Heart right ventricle (tissue), 16 donors: ENCODE results near the gene IL4. TPM values are rescaled to one million over a fixed set of nuclear protein-coding genes. Genes with fewer than 3 reads are reported as not detected.
A peak's percentile ranks its signal among the peaks of the same experiment; 100 is the strongest.

ENCODE experiments used
- ATAC-seq, 8 donors: fragments of 200-7000 bp; cut with Tn5 transposase; one replicate each; pipeline ENCODE4 v1.9.1; 2020; ENCODE audit warnings: mild to moderate bottlenecking in 8 of 8, moderate library complexity in 8 of 8, moderate number of reproducible peaks in 1 of 8
- DNase-seq, 2 donors: peaks; one replicate each; pipeline ENCODE4 v3.0.0-alpha.2; 2020
- H3K27ac ChIP-seq, 10 donors: fragments of 200-600 bp; sonication (generic) in 2 of 10; one replicate each; pipeline versions ENCODE4 v1.5.0 to v1.8.0; 2020 to 2022; ENCODE audit warnings: mild to moderate bottlenecking in 3 of 10
- H3K27me3 ChIP-seq, 7 donors: fragments of 200-600 bp; one replicate each; pipeline ENCODE4 v1.8.0; 2021 to 2022; ENCODE audit warnings: mild to moderate bottlenecking in 2 of 7
- H3K36me3 ChIP-seq, 9 donors: fragments of 200-600 bp; sonication (generic) in 1 of 9; one replicate each; pipeline versions ENCODE4 v1.5.0 to v1.8.0; 2020 to 2022; ENCODE audit warnings: mild to moderate bottlenecking in 2 of 9
- H3K4me1 ChIP-seq, 9 donors: fragments of 200-600 bp; sonication (generic) in 1 of 9; one replicate each; pipeline versions ENCODE4 v1.5.0 to v1.8.0; 2020 to 2022; ENCODE audit warnings: mild to moderate bottlenecking in 4 of 9
- H3K4me3 ChIP-seq, 10 donors: fragments of 200-600 bp; sonication (generic) in 2 of 10; one replicate each; pipeline versions ENCODE4 v1.5.0 to v1.8.0; 2020 to 2022; ENCODE audit warnings: mild to moderate bottlenecking in 7 of 10, moderate library complexity in 2 of 10
- H3K9me3 ChIP-seq, 11 donors: fragments of 200-600 bp in 10 of 11; sonication (generic) in 2 of 11; one replicate each; pipeline versions ENCODE4 v1.5.0 to v1.8.0; 2013 to 2022; ENCODE audit warnings: mild to moderate bottlenecking in 2 of 11, control low read depth in 1 of 11, moderate library complexity in 1 of 11
- CTCF ChIP-seq, 9 donors: fragments of 200-600 bp; sonication (generic) in 2 of 9; IDR thresholded peaks; one replicate each; pipeline versions ENCODE4 v1.5.0 to v1.8.0; 2021 to 2022; ENCODE audit warnings: antibody characterized with exemption in 9 of 9, mild to moderate bottlenecking in 5 of 9, moderate library complexity in 1 of 9
- WGBS, 2 donors: extraction: QIAGEN DNeasy Blood & Tissue Kit; methylation state at CpG; one replicate each; pipeline ENCODE4 v1.1.7; 2013; ENCODE audit warnings: inconsistent platforms in 1 of 2; 5-methylcytosine and 5-hydroxymethylcytosine counted together
- intact Hi-C, 10 donors: fragments of 100-400 bp; cut with DNase I; formaldehyde crosslinking; loops; one replicate each; pipeline versions ENCODE4 v1.11.1 to v1.14.2; 2022
- polyA plus RNA-seq, 2 donors: library from polyadenylated mRNA; stranded (reverse); fragments of 200-250 nt; gene quantifications; one replicate each; pipeline ENCODE4 v1.2.3, GENCODE V29; 2013
- total RNA-seq, 10 donors: library from RNA; stranded (reverse); fragmentation: NEBNext Ultra II Directional in 3 of 10; extraction: Animal tissue kit (Norgen Biotek cat#: 25700) in 3 of 10; gene quantifications; one replicate each; pipeline versions ENCODE4 v1.2.1 to v1.2.4, GENCODE V29; 2021 to 2023
- donor health status: Arrhythmogenic right ventricular cardiomyopathy.
- donor health status: ischemic (EF 13 %, LVEDD 7.1; RV severe dilation, severe dysfunction).
- donor health status: healthy with polysubstance abuse.
- donor health status: DM: no; HTN: yes; CAD: no.
- donor health status: DM: no; HTN: no; CAD: no.
- donor health status: ischemic (EF 25% LVEDD 6.9; RV normal size, moderate dysfunction).
- donor health status: ischemic (EF 25% LVEDD 5.7; RV mildly dilated, moderate dysfunction).
- donor health status: healthy.
- donor health status: DM: yes; HTN: yes; CAD: no.
- donor health status: Ischemic cardiomyopathy.
- donor health status: ischemic (EF 35%, LVEDD 5.7; RV mildly dilated, moderate dysfunction).
- donor health status: nonischemic (EF 11% LVEDD 7.7; RV severe dilation, severe dysfunction).
- donor health status: DM: yes; HTN: yes; CAD: no.
- donor health status: PGD.
- donor health status: ischemic (EF 29% LVEDD 5.4; RV normal size, mild dysfunction).
- donor health status: nonischemic (EF 23%, LVEDD 6.1; RV moderate dilation, normal function).

The IL4 gene
- total and polyA plus RNA-seq, 12 donors, result not detected

- no peak for TF ChIP-seq CTCF (IDR thresholded peaks at IDR 0.05)
- Histone ChIP-seq H3K4me1 (no peaks in the 10 kb centered on the region), H3K27ac (no peak overlapping the region), H3K36me3 (peaks cover 0 to 87% (median 18%) of the 10 kb centered on the region in 9 donors), H3K9me3 (no peaks in the 10 kb centered on the region), H3K27me3 (no peaks in the 10 kb centered on the region), H3K4me3 (no peak overlapping the region)
- 94 to 95% methylated on average over 1 of the region's 1 CpG for WGBS, 2 donors
- intact Hi-C loops, result no loop called here
- no peak for DNase-seq
- ATAC-seq, result no peak
Measured at GRCh38 chr5:132704875-132705274, 31.1 kb downstream of the IL4 start.

- Histone ChIP-seq H3K4me3 (no peak overlapping the region), H3K27me3 (no peaks in the 10 kb centered on the region), H3K9me3 (no peaks in the 10 kb centered on the region), H3K27ac (no peak overlapping the region), H3K4me1 (no peaks in the 10 kb centered on the region), H3K36me3 (peaks cover 0 to 65% (median 0%) of the 10 kb centered on the region in 9 donors)
- no peak for TF ChIP-seq CTCF (IDR thresholded peaks at IDR 0.05)
- DNase-seq (no peak), ATAC-seq (no peak)
- intact Hi-C loops, result no loop called here
Measured at GRCh38 chr5:132708645-132709044, 34.9 kb downstream of the IL4 start.

- TF ChIP-seq CTCF (IDR thresholded peaks at IDR 0.05), result peak; percentile 4 to 55 (median 42)
- intact Hi-C loops, result loop anchor here in 5 of 10 donors (5.0 to 10.0 kb wide), 3 partner anchors 190 to 330 kb away; no protein-coding TSS in a partner anchor
- 74 to 82% methylated on average over 11 of the region's 11 CpGs for WGBS, 2 donors
Measured at GRCh38 chr5:132714456-132715307, 40.9 kb downstream of the IL4 start.

GRCh38 chr5:132718544-132719312 lies 44.9 kb downstream of the IL4 start:
- peak in 4 of 8 donors; percentile 41 to 52 (median 46) for ATAC-seq
- intact Hi-C loops, result loop anchor here in 4 of 10 donors (10.0 kb wide), 2 partner anchors 194 to 334 kb away; no protein-coding TSS in a partner anchor

More at GRCh38 chr5:132714456-132715307, 40.9 kb downstream of the IL4 start:
- no peaks in the 10 kb centered on the region for H3K9me3 ChIP-seq
- ATAC-seq, result no peak
- DNase-seq, result no peak
- H3K4me1 ChIP-seq, result peaks cover 0 to 10% (median 0%) of the 10 kb centered on the region in 9 donors
- no peak overlapping the region for H3K4me3 ChIP-seq
- no peaks in the 10 kb centered on the region for H3K27me3 ChIP-seq
- no peak overlapping the region for H3K27ac ChIP-seq
- peaks cover 0 to 47% (median 5%) of the 10 kb centered on the region in 9 donors for H3K36me3 ChIP-seq

More at GRCh38 chr5:132718544-132719312, 44.9 kb downstream of the IL4 start:
- Histone ChIP-seq H3K9me3 (no peaks in the 10 kb centered on the region), H3K27ac (peak overlapping the region in 5 of 10 donors; percentile 23 to 50 (median 36)), H3K27me3 (no peaks in the 10 kb centered on the region), H3K36me3 (peaks cover 0 to 55% (median 5%) of the 10 kb centered on the region in 9 donors), H3K4me3 (no peak overlapping the region), H3K4me1 (peaks cover 0 to 10% (median 0%) of the 10 kb centered on the region in 9 donors)
- 92 to 93% methylated on average over 5 of the region's 5 CpGs for WGBS, 2 donors
- no peak for DNase-seq
- TF ChIP-seq CTCF (IDR thresholded peaks at IDR 0.05), result no peak
